ENCODE measurements around the gene UPF2.
A peak's percentile ranks its signal among the peaks of the same experiment; 100 is the strongest.
"Not testable (repeated sequence)": the region's sequence is repeated elsewhere in the genome, so short reads cannot be mapped to it uniquely, and the experiment has no call there.

Gene UPF2, protein sequence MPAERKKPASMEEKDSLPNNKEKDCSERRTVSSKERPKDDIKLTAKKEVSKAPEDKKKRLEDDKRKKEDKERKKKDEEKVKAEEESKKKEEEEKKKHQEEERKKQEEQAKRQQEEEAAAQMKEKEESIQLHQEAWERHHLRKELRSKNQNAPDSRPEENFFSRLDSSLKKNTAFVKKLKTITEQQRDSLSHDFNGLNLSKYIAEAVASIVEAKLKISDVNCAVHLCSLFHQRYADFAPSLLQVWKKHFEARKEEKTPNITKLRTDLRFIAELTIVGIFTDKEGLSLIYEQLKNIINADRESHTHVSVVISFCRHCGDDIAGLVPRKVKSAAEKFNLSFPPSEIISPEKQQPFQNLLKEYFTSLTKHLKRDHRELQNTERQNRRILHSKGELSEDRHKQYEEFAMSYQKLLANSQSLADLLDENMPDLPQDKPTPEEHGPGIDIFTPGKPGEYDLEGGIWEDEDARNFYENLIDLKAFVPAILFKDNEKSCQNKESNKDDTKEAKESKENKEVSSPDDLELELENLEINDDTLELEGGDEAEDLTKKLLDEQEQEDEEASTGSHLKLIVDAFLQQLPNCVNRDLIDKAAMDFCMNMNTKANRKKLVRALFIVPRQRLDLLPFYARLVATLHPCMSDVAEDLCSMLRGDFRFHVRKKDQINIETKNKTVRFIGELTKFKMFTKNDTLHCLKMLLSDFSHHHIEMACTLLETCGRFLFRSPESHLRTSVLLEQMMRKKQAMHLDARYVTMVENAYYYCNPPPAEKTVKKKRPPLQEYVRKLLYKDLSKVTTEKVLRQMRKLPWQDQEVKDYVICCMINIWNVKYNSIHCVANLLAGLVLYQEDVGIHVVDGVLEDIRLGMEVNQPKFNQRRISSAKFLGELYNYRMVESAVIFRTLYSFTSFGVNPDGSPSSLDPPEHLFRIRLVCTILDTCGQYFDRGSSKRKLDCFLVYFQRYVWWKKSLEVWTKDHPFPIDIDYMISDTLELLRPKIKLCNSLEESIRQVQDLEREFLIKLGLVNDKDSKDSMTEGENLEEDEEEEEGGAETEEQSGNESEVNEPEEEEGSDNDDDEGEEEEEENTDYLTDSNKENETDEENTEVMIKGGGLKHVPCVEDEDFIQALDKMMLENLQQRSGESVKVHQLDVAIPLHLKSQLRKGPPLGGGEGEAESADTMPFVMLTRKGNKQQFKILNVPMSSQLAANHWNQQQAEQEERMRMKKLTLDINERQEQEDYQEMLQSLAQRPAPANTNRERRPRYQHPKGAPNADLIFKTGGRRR

DNA sequence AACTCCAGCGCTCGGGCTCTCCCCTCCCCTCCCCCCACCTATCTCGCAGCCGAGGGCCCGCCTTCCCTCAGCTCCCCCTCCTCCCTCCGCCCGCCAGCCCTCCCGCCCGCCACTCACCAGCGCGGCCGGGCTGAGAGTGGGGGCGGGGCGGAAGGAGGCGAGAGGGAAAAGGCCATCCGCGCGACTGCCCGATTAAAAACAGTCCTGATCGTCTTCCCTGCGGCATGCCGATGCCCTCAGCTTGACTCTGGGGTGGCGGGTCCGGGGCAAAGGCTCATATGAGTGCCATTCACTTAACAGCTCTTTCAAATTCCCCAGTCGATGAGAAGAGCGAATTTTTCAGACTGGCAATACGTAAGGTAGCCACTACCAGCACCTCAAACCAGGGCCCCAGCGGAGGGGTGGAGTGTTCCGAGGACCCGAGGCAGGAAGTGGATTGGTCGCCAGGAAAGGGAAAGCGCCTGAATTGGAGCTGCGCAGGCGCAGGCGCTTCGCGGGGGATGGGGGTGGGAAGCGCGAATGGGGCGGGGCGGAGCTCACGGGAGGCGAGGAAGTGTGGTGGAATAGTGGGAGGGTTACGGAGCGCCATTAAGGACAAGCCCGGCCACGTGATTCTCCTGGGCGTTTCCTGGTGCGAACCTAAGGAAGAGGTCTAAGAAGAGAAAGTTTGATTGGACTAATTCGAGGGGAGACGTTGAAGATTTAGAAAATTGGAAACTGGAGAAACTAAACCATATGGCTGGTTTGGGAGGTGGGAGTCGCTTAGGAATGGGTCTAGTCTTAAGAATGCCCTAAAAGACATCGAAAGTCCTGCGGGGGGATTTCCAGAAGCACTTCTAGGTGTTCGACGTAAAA, at the start of gene UPF2:
Gene UPF2, minus strand, starts transcription at position 13 of the 855 bp plus-strand sequence. CDS start 7,386 bp downstream, outside the sequence.
- H3K9me3 ChIP-seq (ENCODE audit: low read length), result no peaks in the 10 kb centered on the region
- peak within 1 kb of the TSS; percentile 66 to 76 for H3K4me3 ChIP-seq (ENCODE audit: low read depth in 1 of 2, low read length in 2 of 2)
- H3K27me3 ChIP-seq (ENCODE audit: control insufficient read depth in 1 of 2, insufficient read depth in 2 of 2, low read length in 2 of 2), result no peaks in the 10 kb centered on the region
- peaks cover 13% of the 10 kb centered on the region for H3K4me1 ChIP-seq (ENCODE audit: insufficient read depth, low read length)
- H3K9ac ChIP-seq (ENCODE audit: low read length), result peak within 1 kb of the TSS; percentile 62
- H3K27ac ChIP-seq (ENCODE audit: low read depth, low read length), result peak within 1 kb of the TSS; percentile 91
- no peaks in the 10 kb centered on the region for H3K36me3 ChIP-seq (ENCODE audit: insufficient read depth, low read length)

DNA sequence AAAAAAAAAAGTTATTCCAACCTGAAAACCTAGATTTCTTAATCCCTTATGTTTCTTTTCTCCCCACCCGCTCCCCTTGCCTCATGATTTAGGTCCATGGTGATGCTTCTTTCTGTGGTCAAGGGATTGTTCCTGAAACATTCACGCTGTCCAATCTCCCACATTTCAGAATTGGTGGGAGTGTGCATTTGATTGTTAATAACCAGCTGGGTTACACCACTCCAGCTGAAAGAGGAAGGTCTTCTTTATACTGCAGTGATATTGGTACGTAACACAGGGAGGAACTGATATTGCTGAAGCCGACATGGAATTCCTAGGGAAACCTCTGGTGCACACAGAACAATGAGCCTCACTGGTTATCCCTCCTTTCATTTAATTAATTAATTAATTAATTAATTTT, 48.8 kb upstream of the UPF2 start:
- H3K4me3 ChIP-seq (ENCODE audit: low read depth in 1 of 2, low read length in 2 of 2), result no peak overlapping the region
- no peak overlapping the region for H3K27ac ChIP-seq (ENCODE audit: low read depth, low read length)
- H3K4me1 ChIP-seq (ENCODE audit: insufficient read depth, low read length), result no peaks in the 10 kb centered on the region
- peaks cover 36% of the 10 kb centered on the region for H3K36me3 ChIP-seq (ENCODE audit: insufficient read depth, low read length)
- H3K9me3 ChIP-seq (ENCODE audit: low read length), result no peaks in the 10 kb centered on the region
- no peak overlapping the region for H3K9ac ChIP-seq (ENCODE audit: low read length)
- H3K27me3 ChIP-seq (ENCODE audit: control insufficient read depth in 1 of 2, insufficient read depth in 2 of 2, low read length in 2 of 2), result no peaks in the 10 kb centered on the region

DNA sequence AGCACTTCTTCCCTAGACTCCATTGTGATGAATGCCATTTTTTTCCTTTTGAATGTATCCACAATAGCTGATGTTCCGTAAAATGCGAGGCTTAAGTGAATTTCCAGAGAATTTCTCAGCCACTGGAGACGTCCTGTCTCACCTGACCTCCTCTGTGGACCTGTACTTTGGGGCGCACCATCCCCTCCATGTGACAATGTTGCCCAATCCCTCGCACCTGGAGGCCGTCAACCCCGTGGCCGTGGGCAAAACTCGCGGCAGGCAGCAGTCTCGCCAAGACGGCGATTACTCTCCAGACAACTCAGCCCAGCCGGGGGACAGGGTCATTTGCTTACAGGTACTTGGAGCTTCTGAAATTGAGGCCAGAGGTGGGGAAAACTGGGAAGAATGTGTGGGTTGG, 46.3 kb upstream of the UPF2 start:
- Histone ChIP-seq H3K4me3 (ENCODE audit: low read depth in 1 of 2, low read length in 2 of 2) (no peak overlapping the region), H3K9me3 (ENCODE audit: low read length) (no peaks in the 10 kb centered on the region), H3K9ac (ENCODE audit: low read length) (no peak overlapping the region), H3K36me3 (ENCODE audit: insufficient read depth, low read length) (peaks cover 29% of the 10 kb centered on the region), H3K27me3 (ENCODE audit: control insufficient read depth in 1 of 2, insufficient read depth in 2 of 2, low read length in 2 of 2) (no peaks in the 10 kb centered on the region), H3K4me1 (ENCODE audit: insufficient read depth, low read length) (no peaks in the 10 kb centered on the region), H3K27ac (ENCODE audit: low read depth, low read length) (no peak overlapping the region)

DNA sequence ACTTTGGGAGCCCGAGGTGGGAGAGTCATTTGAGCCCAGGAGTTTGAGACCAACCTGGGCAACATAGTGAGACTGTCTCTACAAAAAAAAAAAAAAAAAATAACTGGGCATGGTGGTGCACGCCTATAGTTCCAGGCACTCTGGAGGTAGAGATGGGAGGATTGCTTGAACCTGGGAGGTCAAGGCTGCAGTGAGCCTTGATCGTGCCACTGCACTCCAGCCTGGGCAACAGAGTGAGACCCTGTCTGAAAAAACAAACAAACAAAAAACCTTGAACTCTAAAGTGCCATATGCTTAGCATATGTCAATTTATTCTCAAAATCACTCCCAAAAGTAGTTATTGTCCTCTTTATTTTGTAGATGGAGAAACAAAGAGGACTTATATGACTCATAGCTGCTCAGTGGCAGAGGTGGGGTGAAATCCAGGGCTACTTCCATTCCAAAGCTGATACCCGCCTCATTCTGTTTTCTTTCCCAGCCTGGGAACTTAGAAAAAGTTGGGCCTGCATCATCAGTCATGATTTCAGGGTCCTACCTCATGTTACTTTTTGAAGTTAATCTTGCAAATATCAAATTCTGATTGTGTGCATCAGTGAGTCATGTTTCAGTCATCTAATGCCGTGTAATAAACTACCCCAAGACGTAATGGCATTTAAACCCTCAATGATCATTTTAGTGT, 39.4 kb upstream of the UPF2 start:
- H3K4me3 ChIP-seq (ENCODE audit: low read depth in 1 of 2, low read length in 2 of 2), result no peak overlapping the region
- H3K27me3 ChIP-seq (ENCODE audit: control insufficient read depth in 1 of 2, insufficient read depth in 2 of 2, low read length in 2 of 2), result no peaks in the 10 kb centered on the region
- no peak overlapping the region for H3K27ac ChIP-seq (ENCODE audit: low read depth, low read length)
- no peaks in the 10 kb centered on the region for H3K9me3 ChIP-seq (ENCODE audit: low read length)
- peaks cover 6% of the 10 kb centered on the region for H3K36me3 ChIP-seq (ENCODE audit: insufficient read depth, low read length)
- no peaks in the 10 kb centered on the region for H3K4me1 ChIP-seq (ENCODE audit: insufficient read depth, low read length)
- H3K9ac ChIP-seq (ENCODE audit: low read length), result no peak overlapping the region

DNA sequence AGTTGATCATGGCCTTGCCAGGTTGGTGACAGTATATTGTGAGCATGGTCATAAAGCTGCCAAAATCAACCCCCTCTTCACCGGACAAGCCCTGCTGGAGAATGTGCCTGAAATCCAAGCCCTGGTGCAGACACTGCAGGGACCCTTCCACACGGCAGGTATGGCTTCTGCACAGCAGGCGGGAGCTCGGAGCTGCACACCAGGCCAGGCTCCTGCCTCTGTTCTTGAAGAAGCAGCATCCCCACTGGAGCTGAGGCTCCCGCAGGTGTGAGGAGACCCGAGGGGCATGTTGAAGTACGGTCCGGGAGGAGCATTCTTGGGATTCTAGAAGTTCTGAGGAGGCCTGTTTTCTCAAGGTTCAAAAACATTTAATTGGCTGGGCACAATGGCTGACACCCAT, 38.9 kb upstream of the UPF2 start:
- H3K9ac ChIP-seq (ENCODE audit: low read length), result no peak overlapping the region
- peaks cover under 1% of the 10 kb centered on the region for H3K36me3 ChIP-seq (ENCODE audit: insufficient read depth, low read length)
- H3K9me3 ChIP-seq (ENCODE audit: low read length), result no peaks in the 10 kb centered on the region
- H3K4me1 ChIP-seq (ENCODE audit: insufficient read depth, low read length), result no peaks in the 10 kb centered on the region
- no peak overlapping the region for H3K4me3 ChIP-seq (ENCODE audit: low read depth in 1 of 2, low read length in 2 of 2)
- H3K27ac ChIP-seq (ENCODE audit: low read depth, low read length), result no peak overlapping the region
- no peaks in the 10 kb centered on the region for H3K27me3 ChIP-seq (ENCODE audit: control insufficient read depth in 1 of 2, insufficient read depth in 2 of 2, low read length in 2 of 2)

DNA sequence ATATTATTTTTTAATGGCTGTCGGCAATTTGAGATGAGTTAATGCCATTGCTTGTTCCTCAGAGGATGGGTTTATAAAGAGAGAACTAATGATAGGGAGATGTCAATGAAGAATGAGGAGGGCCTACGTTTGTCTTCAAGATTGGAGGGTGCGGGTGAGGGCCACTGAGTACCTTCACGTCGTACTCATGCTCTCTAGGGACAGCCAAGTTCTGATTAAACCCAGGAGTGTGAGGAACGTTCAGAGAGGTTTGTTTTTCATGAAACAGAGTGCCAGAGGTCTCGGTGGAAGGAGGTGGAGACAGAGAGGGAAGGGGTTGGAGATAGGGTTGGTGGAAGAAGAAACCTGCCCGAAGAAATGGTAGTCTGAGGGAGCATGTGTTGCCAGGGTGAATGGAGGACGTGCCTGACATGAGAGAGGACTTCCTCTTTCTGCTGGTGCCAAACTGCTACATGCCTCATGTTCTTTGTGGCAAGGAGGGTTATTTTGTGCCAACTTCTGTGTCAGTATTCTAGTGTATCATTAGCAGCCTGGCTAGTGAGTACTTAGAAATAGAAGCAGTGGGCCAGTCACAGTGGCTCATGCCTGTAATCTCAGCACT, 35.1 kb upstream of the UPF2 start:
- no peaks in the 10 kb centered on the region for H3K27me3 ChIP-seq (ENCODE audit: control insufficient read depth in 1 of 2, insufficient read depth in 2 of 2, low read length in 2 of 2)
- H3K9ac ChIP-seq (ENCODE audit: low read length), result no peak overlapping the region
- H3K9me3 ChIP-seq (ENCODE audit: low read length), result no peaks in the 10 kb centered on the region
- no peak overlapping the region for H3K4me3 ChIP-seq (ENCODE audit: low read depth in 1 of 2, low read length in 2 of 2)
- no peak overlapping the region for H3K27ac ChIP-seq (ENCODE audit: low read depth, low read length)
- H3K36me3 ChIP-seq (ENCODE audit: insufficient read depth, low read length), result no peaks in the 10 kb centered on the region
- no peaks in the 10 kb centered on the region for H3K4me1 ChIP-seq (ENCODE audit: insufficient read depth, low read length)

DNA sequence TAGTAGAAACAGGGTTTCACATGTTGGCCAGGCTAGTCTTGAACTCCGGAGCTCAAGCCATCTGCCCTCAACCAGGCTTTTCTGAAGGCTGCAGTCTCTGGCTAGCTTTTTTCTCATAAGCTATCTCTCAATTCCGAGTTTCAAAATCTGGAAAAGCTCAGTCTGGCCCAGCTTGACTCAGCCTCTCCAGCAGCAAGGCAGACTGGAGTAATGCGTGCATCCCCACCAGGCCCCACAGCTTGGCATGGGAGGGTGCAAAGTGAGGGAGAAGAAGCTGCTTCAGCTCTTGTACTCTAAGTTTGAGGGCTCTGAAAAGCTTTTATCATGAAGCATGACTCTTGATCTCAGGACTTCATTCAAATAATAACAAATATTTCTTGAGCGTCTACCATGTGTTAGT, 30.9 kb upstream of the UPF2 start:
- H3K9ac ChIP-seq (ENCODE audit: low read length), result no peak overlapping the region
- no peaks in the 10 kb centered on the region for H3K36me3 ChIP-seq (ENCODE audit: insufficient read depth, low read length)
- H3K4me3 ChIP-seq (ENCODE audit: low read depth in 1 of 2, low read length in 2 of 2), result no peak overlapping the region
- H3K27me3 ChIP-seq (ENCODE audit: control insufficient read depth in 1 of 2, insufficient read depth in 2 of 2, low read length in 2 of 2), result no peaks in the 10 kb centered on the region
- peaks cover 8% of the 10 kb centered on the region for H3K4me1 ChIP-seq (ENCODE audit: insufficient read depth, low read length)
- no peak overlapping the region for H3K27ac ChIP-seq (ENCODE audit: low read depth, low read length)
- no peaks in the 10 kb centered on the region for H3K9me3 ChIP-seq (ENCODE audit: low read length)

DNA sequence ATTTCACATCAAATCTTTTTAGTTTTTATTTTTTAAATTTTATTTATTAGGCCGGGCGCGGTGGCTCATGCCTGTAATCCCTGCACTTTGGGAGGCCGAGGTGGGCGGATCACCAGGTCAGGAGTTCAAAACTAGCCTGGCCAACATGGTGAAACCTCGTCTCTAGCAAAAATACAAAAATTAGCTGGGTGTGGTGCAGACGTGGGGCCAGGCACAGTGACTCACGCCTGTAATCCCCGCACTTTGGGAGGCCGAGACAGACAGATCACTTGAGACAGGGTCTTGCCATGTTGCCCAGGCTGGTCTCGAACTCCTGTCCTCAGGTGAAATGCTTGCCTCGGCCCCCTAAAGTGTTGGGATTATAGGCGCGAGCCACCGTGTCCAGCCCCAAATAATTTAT, 28.8 kb upstream of the UPF2 start:
- not testable (repeated sequence) for H3K9me3 ChIP-seq (ENCODE audit: low read length); H3K4me3 ChIP-seq (ENCODE audit: low read depth in 1 of 2, low read length in 2 of 2); H3K27me3 ChIP-seq (ENCODE audit: control insufficient read depth in 1 of 2, insufficient read depth in 2 of 2, low read length in 2 of 2); H3K9ac ChIP-seq (ENCODE audit: low read length); H3K36me3 ChIP-seq (ENCODE audit: insufficient read depth, low read length); H3K27ac ChIP-seq (ENCODE audit: low read depth, low read length); H3K4me1 ChIP-seq (ENCODE audit: insufficient read depth, low read length)

DNA sequence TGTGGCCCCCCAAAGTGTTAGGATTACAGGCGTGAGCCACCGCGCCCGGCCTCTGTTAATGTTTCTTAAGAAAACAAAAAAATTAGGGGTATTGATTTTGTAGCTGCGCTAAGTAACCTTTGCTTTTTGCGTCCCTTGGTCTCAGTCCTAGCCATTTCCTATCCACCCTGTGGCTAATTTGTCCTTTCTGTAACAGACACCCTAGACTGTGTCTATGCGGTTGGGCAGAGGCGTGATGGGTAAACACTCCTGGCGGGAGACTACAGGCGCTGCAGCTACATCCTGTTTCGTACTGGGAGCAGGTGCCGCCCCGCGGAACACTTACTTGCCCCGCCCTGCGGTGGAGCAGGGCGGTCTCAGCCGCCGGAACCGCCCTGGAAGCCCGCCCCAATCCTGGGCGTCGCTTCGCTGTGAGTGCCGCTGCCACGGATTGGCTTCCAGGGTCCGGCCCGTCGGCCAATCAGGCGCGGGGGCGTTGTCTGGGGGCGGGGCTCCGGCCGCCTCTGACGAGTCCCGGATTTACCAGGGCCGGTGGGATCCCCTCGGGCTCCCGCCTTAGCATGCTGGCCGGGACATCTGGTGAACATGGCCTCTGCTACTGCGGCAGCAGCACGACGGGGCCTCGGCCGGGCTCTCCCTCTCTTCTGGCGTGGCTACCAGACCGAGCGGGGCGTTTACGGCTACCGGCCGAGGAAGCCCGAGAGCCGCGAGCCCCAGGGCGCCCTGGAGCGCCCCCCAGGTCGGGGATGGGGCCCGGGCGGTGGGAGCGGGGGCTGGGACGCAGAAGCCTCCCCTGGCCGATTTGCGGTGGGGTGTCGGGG, 26.1 kb upstream of the UPF2 start, which contains the start of gene DHTKD1:
Gene DHTKD1, plus strand, starts transcription at position 506 of the 821 bp plus-strand sequence. Its CDS starts 80 bp downstream, at position 586.
- Histone ChIP-seq H3K27me3 (ENCODE audit: control insufficient read depth in 1 of 2, insufficient read depth in 2 of 2, low read length in 2 of 2) (no peaks in the 10 kb centered on the region), H3K9me3 (ENCODE audit: low read length) (no peaks in the 10 kb centered on the region), H3K36me3 (ENCODE audit: insufficient read depth, low read length) (no peaks in the 10 kb centered on the region), H3K9ac (ENCODE audit: low read length) (peak within 1 kb of the TSS; percentile 36), H3K4me3 (ENCODE audit: low read depth in 1 of 2, low read length in 2 of 2) (peak within 1 kb of the TSS; percentile 65 to 89), H3K27ac (ENCODE audit: low read depth, low read length) (peak within 1 kb of the TSS; percentile 67), H3K4me1 (ENCODE audit: insufficient read depth, low read length) (peaks cover 8% of the 10 kb centered on the region)
